Measurements from ENCODE around the gene HIVEP3. TPM values are rescaled to one million over a fixed set of nuclear protein-coding genes. Genes with fewer than 3 reads are reported as not detected.

The HIVEP3 gene
- total RNA-seq, 4 donors from 2014 or later: 3.2 to 11.0 (median 4.2) TPM

GRCh38 chr1:41868241-41868998 is 50.3 kb downstream of the HIVEP3 start:
- H3K36me3 ChIP-seq: no peaks in the 10 kb centered on the region
- no peaks in the 10 kb centered on the region for H3K27me3 ChIP-seq
- 77 to 85% methylated on average over 6 of the region's 6 CpGs for WGBS, 2 donors
- H3K4me3 ChIP-seq: no peak overlapping the region
- H3K4me1 ChIP-seq: no peaks in the 10 kb centered on the region
- H3K27ac ChIP-seq: no peak overlapping the region
- intact Hi-C loops (cut with DNase I): no loop called here
- DNase-seq: no peak
- TF ChIP-seq CTCF (IDR thresholded peaks at IDR 0.05) (peak in 1 of 6 experiments; percentile 18), POLR2A (IDR thresholded peaks at IDR 0.05) (no peak)
- H3K9me3 ChIP-seq: no peaks in the 10 kb centered on the region

GRCh38 chr1:41866285-41866684 is 52.4 kb downstream of the HIVEP3 start:
- TF ChIP-seq POLR2A (IDR thresholded peaks at IDR 0.05) (no peak), CTCF (IDR thresholded peaks at IDR 0.05) (no peak)
- Histone ChIP-seq H3K27ac (no peak overlapping the region), H3K9me3 (no peaks in the 10 kb centered on the region), H3K4me3 (no peak overlapping the region), H3K4me1 (peaks cover 0 to 19% (median 7%) of the 10 kb centered on the region in 3 donors), H3K27me3 (no peaks in the 10 kb centered on the region), H3K36me3 (no peaks in the 10 kb centered on the region)
- no peak for DNase-seq
- intact Hi-C loops (cut with DNase I): no loop called here
- WGBS, 2 donors: 75 to 89% methylated on average over 2 of the region's 2 CpGs

- Histone ChIP-seq H3K9me3 (no peaks in the 10 kb centered on the region), H3K4me3 (no peak overlapping the region), H3K36me3 (no peaks in the 10 kb centered on the region), H3K27ac (no peak overlapping the region), H3K4me1 (peaks cover 0 to 37% (median 7%) of the 10 kb centered on the region in 3 donors), H3K27me3 (no peaks in the 10 kb centered on the region)
- TF ChIP-seq POLR2A (IDR thresholded peaks at IDR 0.05): no peak
- TF ChIP-seq CTCF (IDR thresholded peaks at IDR 0.05): no peak
- 82 to 89% methylated on average over 4 of the region's 4 CpGs for WGBS, 2 donors
- no peak for DNase-seq
- intact Hi-C loops (cut with DNase I): no loop called here
Measured at GRCh38 chr1:41864471-41865040, 54.2 kb downstream of the HIVEP3 start.

GRCh38 chr1:41863718-41864117 is 55.0 kb downstream of the HIVEP3 start:
- H3K27me3 ChIP-seq: no peaks in the 10 kb centered on the region
- H3K36me3 ChIP-seq: no peaks in the 10 kb centered on the region
- no peak overlapping the region for H3K4me3 ChIP-seq
- H3K9me3 ChIP-seq: no peaks in the 10 kb centered on the region
- no peak for DNase-seq
- intact Hi-C loops (cut with DNase I): no loop called here
- peaks cover 0 to 45% (median 7%) of the 10 kb centered on the region in 3 donors for H3K4me1 ChIP-seq
- WGBS, 2 donors: 84 to 91% methylated on average over 4 of the region's 4 CpGs
- TF ChIP-seq CTCF (IDR thresholded peaks at IDR 0.05) (no peak), POLR2A (IDR thresholded peaks at IDR 0.05) (no peak)
- H3K27ac ChIP-seq: no peak overlapping the region

- Histone ChIP-seq H3K27me3 (no peaks in the 10 kb centered on the region), H3K36me3 (no peaks in the 10 kb centered on the region), H3K9me3 (no peaks in the 10 kb centered on the region), H3K4me1 (peaks cover 0 to 46% (median 7%) of the 10 kb centered on the region in 3 donors), H3K4me3 (no peak overlapping the region), H3K27ac (no peak overlapping the region)
- WGBS, 2 donors: 34 to 37% methylated on average over 7 of the region's 7 CpGs
- DNase-seq: no peak
- intact Hi-C loops (cut with DNase I): no loop called here
- TF ChIP-seq POLR2A (IDR thresholded peaks at IDR 0.05) (no peak), CTCF (IDR thresholded peaks at IDR 0.05) (no peak)
Measured at GRCh38 chr1:41862384-41863221, 56.1 kb downstream of the HIVEP3 start.

Measured in esophagus squamous epithelium (tissue), 5 donors.